Measurements from ENCODE around the gene ZNF445. TPM values are rescaled to one million over a fixed set of nuclear protein-coding genes. Genes with fewer than 3 reads are reported as not detected.
A peak's percentile ranks its signal among the peaks of the same experiment; 100 is the strongest.
"Not testable (repeated sequence)": the region's sequence is repeated elsewhere in the genome, so short reads cannot be mapped to it uniquely, and the experiment has no call there.

The ZNF445 gene
- total RNA-seq, 1 donor from 2014 or later: 6.6 TPM

DNA sequence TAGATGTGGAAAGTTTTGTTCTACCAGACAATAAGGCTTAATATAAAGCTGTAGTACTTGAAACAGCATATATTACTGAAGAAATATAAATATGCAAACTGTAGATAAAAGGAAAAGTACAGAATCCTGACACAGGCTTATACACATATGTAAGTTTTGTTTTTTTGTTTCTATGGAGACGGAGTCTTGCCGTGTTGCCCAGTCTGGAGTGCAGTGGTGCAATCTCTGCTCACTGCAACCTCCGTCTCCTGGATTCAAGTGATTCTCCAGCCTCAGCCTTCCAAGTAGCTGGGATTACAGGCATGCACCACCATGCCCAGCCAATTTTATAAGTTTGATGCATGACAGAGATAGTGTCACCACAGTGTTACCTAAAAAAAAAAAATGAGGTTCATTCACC is 29.1 kb upstream of the ZNF445 start:
- Histone ChIP-seq H3K4me1 (peaks cover 0 to 11% of the 10 kb centered on the region in 2 donors), H3K27me3 (no peaks in the 10 kb centered on the region), H3K4me3 (no peak overlapping the region), H3K9me3 (peaks cover 2 to 35% of the 10 kb centered on the region in 2 donors), H3K36me3 (peaks cover 9 to 16% of the 10 kb centered on the region in 2 donors), H3K27ac (no peak overlapping the region)
- TF ChIP-seq, protein P1, sequence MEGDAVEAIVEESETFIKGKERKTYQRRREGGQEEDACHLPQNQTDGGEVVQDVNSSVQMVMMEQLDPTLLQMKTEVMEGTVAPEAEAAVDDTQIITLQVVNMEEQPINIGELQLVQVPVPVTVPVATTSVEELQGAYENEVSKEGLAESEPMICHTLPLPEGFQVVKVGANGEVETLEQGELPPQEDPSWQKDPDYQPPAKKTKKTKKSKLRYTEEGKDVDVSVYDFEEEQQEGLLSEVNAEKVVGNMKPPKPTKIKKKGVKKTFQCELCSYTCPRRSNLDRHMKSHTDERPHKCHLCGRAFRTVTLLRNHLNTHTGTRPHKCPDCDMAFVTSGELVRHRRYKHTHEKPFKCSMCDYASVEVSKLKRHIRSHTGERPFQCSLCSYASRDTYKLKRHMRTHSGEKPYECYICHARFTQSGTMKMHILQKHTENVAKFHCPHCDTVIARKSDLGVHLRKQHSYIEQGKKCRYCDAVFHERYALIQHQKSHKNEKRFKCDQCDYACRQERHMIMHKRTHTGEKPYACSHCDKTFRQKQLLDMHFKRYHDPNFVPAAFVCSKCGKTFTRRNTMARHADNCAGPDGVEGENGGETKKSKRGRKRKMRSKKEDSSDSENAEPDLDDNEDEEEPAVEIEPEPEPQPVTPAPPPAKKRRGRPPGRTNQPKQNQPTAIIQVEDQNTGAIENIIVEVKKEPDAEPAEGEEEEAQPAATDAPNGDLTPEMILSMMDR (IDR thresholded peaks at IDR 0.05): no peak
- intact Hi-C loops (cut with DNase I): no loop called here
- no peak for DNase-seq (ENCODE audit: low spot score in 2 of 2)

DNA sequence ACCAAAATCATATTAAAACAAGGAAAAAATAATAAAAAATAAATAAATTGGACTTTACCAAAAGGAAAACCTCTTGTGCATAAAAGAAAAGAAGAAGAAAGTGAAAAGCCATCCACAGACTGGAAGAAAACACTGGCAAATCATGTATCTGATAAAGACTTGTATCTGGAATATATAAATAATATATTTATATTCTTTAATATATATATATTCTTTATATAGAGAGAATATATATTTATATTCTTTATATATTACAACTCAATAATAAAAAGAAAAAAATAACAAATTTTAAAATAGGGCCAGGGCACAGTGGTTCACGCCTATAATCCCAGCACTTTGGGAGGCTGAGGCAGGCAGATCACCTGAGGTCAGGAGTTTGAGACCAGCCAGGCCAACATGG is 27.1 kb upstream of the ZNF445 start:
- TF ChIP-seq, protein P1 (IDR thresholded peaks at IDR 0.05): no peak
- no peak overlapping the region for H3K27ac ChIP-seq
- H3K36me3 ChIP-seq: peaks cover 24 to 36% of the 10 kb centered on the region in 2 donors
- H3K4me1 ChIP-seq: peaks cover 0 to 7% of the 10 kb centered on the region in 2 donors
- no peak for DNase-seq (ENCODE audit: low spot score in 2 of 2)
- no peak overlapping the region for H3K4me3 ChIP-seq
- H3K9me3 ChIP-seq: peaks cover 4 to 55% of the 10 kb centered on the region in 2 donors
- H3K27me3 ChIP-seq: no peaks in the 10 kb centered on the region
- intact Hi-C loops (cut with DNase I): no loop called here

DNA sequence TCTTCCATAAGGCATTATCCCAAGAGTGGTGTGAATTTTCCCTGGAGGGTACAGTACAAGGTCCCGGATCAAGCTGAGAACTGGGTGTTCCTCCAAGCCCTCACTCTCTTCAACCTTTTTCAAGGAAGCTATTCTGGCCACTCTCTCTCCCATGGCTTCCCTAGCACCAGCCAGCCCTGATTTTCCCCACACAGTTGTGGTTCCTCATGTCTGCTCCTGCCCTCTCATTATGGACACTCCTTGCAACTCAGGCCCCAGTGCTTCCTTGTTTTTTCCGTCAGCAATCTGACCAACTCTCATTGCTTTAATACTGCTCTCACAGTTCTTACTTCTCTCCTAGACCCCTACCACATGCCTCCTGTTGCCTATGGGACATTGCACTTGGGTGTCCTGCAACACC is 25.7 kb upstream of the ZNF445 start:
- H3K4me1 ChIP-seq; H3K27ac ChIP-seq; DNase-seq (ENCODE audit: low spot score in 2 of 2); intact Hi-C loops (cut with DNase I); H3K27me3 ChIP-seq; H3K4me3 ChIP-seq: not testable (repeated sequence)
- Histone ChIP-seq H3K9me3 (peaks cover 10 to 68% of the 10 kb centered on the region in 2 donors), H3K36me3 (peaks cover 34 to 50% of the 10 kb centered on the region in 2 donors)

DNA sequence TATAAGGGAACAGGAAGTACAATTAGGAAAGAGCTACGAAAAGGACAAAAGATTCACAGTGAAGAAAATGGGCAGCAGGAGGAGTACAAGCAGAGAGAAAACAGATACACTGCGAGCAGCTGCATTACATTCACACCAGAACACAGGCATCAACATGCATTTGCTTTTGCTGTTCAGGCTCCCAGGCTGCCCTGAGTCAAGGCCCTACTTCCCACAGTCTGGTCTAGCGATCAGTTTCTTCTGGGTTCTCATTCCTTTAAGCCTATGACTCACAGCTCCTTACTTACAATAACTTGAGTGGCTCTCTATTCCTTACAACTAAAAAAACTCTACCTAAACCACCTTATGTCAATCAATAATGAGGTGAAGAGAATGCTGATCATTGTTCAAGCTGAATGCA is 24.5 kb upstream of the ZNF445 start:
- no peak for DNase-seq (ENCODE audit: low spot score in 2 of 2)
- H3K4me1 ChIP-seq: no peaks in the 10 kb centered on the region
- peaks cover 44 to 62% of the 10 kb centered on the region in 2 donors for H3K36me3 ChIP-seq
- H3K9me3 ChIP-seq: peaks cover 17 to 79% of the 10 kb centered on the region in 2 donors
- H3K4me3 ChIP-seq: no peak overlapping the region
- TF ChIP-seq, protein P1 (IDR thresholded peaks at IDR 0.05): no peak
- no peak overlapping the region for H3K27ac ChIP-seq
- no peaks in the 10 kb centered on the region for H3K27me3 ChIP-seq
- intact Hi-C loops (cut with DNase I): no loop called here

DNA sequence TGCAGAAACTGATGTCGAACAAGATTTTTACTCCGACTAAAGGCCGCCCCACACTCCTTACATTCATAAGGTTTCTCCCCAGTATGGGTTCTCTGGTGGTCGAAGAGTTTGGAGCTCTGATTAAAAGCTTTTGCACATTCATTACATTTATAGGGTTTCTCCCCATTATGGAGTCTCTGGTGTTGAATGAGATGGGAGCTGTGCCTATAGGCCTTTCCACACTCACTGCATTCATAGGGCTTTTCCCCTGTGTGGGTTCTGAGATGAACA is 22.4 kb upstream of the ZNF445 start:
- H3K27ac ChIP-seq; intact Hi-C loops (cut with DNase I); DNase-seq (ENCODE audit: low spot score in 2 of 2); H3K4me1 ChIP-seq; H3K4me3 ChIP-seq; H3K27me3 ChIP-seq: not testable (repeated sequence)
- H3K36me3 ChIP-seq: peaks cover 44 to 71% of the 10 kb centered on the region in 2 donors
- H3K9me3 ChIP-seq: peaks cover 18 to 91% of the 10 kb centered on the region in 2 donors

DNA sequence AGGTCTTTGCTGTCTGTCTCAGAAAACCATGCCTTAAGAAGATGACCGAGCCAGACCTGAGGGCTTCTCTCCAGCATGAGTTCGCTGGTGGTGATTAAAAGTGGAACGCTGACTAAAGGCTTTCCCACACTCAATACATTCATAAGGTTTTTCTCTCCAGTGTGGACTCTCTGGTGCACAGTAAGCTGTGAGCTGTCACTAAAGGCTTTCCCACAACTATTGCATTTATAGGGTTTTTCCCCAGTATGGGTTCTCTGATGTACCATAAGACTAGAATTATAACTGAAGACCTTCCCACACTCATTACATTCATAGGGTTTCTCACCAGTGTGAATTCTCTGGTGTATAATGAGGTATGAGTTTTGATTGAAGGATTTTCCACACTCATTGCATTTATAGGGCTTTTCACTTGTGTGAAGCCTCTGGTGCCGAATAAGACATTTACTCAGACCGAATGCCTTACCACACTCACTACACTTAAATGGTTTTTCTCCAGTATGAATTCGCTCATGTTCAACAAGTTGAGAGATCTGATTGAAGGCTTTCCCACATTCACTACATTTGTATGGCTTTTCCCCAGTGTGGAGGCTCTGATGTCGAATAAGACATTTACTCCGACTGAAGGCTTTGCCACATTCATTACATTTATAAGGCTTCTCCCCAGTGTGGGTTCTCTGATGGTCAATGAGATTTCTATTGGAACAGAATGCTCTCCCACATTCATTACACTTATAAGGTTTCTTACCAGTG is 21.9 kb upstream of the ZNF445 start:
- intact Hi-C loops (cut with DNase I): no loop called here
- Histone ChIP-seq H3K4me1 (no peaks in the 10 kb centered on the region), H3K27ac (no peak overlapping the region), H3K9me3 (peaks cover 18 to 90% of the 10 kb centered on the region in 2 donors), H3K4me3 (peak overlapping the region in 1 of 2 donors; percentile 5), H3K36me3 (peaks cover 46 to 75% of the 10 kb centered on the region in 2 donors), H3K27me3 (no peaks in the 10 kb centered on the region)
- DNase-seq (ENCODE audit: low spot score in 2 of 2): no peak
- TF ChIP-seq, protein P1 (IDR thresholded peaks at IDR 0.05): no peak
